ENCODE data around the gene ECE1. TPM values are rescaled to one million over a fixed set of nuclear protein-coding genes. Genes with fewer than 3 reads are reported as not detected.

The ECE1 gene
- total and polyA plus RNA-seq, 2 experiments from 2014 or later = 82.3 to 100 TPM

DNA sequence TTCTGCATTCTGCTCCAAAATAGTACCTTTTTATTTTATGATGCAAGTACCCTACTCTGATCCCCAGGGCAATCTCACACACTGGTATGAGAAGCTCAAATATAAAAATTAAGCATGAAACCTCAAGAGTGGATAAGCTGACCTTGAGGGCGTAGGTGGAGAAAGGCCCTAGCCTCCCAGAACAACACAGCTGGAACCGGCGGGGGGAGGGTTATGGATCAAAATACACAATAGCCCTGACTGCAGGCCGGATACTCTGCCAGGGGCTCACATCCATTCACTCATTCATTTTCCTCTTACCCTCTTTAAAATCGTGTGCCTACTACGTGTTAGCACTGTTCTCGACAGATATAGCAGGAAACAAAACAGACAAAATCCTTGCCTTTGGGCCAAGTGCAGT is 32.8 kb upstream of the ECE1 start:
- peak; percentile 41 for DNase-seq
- Histone ChIP-seq H3K4me3 (no peak overlapping the region), H3K36me3 (ENCODE audit: low read depth) (no peaks in the 10 kb centered on the region), H3K4me1 (ENCODE audit: insufficient read depth) (peaks cover 74% of the 10 kb centered on the region), H3K4me2 (ENCODE audit: unreplicated experiment) (peak overlapping the region; percentile 54), H3K9me2 (ENCODE audit: insufficient read depth) (no peaks in the 10 kb centered on the region), H3K27ac (peak overlapping the region; percentile 91), H3K27me3 (replicated peaks; ENCODE audit: insufficient read depth) (no peaks in the 10 kb centered on the region), H3F3A (ENCODE audit: insufficient read depth) (peaks cover 32% of the 10 kb centered on the region), H3K9me3 (ENCODE audit: low read depth) (no peaks in the 10 kb centered on the region), H3K79me2 (ENCODE audit: insufficient read depth) (peaks cover 66% of the 10 kb centered on the region), H3K9ac (peak overlapping the region; percentile 32), H4K20me1 (ENCODE audit: insufficient read depth) (no peaks in the 10 kb centered on the region), H2AFZ (no peak overlapping the region)
- in situ Hi-C loops (cut with MboI) = no loop called here
- TF ChIP-seq EZH2 (IDR thresholded peaks at IDR 0.05; ENCODE audit: insufficient read depth, poor library complexity, severe bottlenecking) = no peak
- TF ChIP-seq EZH2phosphoT487 (IDR thresholded peaks at IDR 0.05; ENCODE audit: insufficient read depth, low read depth) = no peak
- WGBS, 2 experiments (ENCODE audit: low coverage in 1 of 2, low lambda C conversion rate in 2 of 2, missing lambda C conversion rate in 2 of 2) = 18 to 20% methylated on average over 7 of the region's 7 CpGs

DNA sequence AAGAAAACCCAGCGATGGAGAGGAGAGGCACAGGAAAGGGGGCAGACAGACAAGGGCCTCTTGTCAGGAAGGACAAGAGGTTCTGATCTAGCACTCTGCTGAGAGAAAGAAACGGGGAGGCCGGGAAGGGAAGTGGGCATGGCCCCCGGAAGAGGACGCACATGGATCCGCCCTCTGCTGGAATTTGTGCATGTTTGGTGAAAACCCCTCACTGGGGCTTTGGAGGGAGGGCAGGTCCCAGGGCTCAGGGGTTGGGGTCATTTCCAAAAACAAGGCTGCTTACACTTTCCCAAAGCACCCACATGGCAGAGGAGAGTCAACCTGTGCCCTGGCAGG is 32.4 kb upstream of the ECE1 start:
- Histone ChIP-seq H3K4me1 (ENCODE audit: insufficient read depth) (peaks cover 78% of the 10 kb centered on the region), H3K27me3 (replicated peaks; ENCODE audit: insufficient read depth) (no peaks in the 10 kb centered on the region), H3K9ac (peak overlapping the region; percentile 32), H3K79me2 (ENCODE audit: insufficient read depth) (peaks cover 66% of the 10 kb centered on the region), H3K9me3 (ENCODE audit: low read depth) (no peaks in the 10 kb centered on the region), H3K9me2 (ENCODE audit: insufficient read depth) (no peaks in the 10 kb centered on the region), H3K4me2 (ENCODE audit: unreplicated experiment) (peak overlapping the region; percentile 54), H3K36me3 (ENCODE audit: low read depth) (no peaks in the 10 kb centered on the region), H3F3A (ENCODE audit: insufficient read depth) (peaks cover 37% of the 10 kb centered on the region), H2AFZ (no peak overlapping the region), H3K4me3 (no peak overlapping the region), H4K20me1 (ENCODE audit: insufficient read depth) (no peaks in the 10 kb centered on the region), H3K27ac (peak overlapping the region; percentile 91)
- no peak for TF ChIP-seq EZH2phosphoT487 (IDR thresholded peaks at IDR 0.05; ENCODE audit: insufficient read depth, low read depth)
- no peak for TF ChIP-seq EZH2 (IDR thresholded peaks at IDR 0.05; ENCODE audit: insufficient read depth, poor library complexity, severe bottlenecking)
- in situ Hi-C loops (cut with MboI) = no loop called here
- peak; percentile 50 for DNase-seq
- 15 to 21% methylated on average over 6 of the region's 6 CpGs for WGBS, 2 experiments (ENCODE audit: low coverage in 1 of 2, low lambda C conversion rate in 2 of 2, missing lambda C conversion rate in 2 of 2)

DNA sequence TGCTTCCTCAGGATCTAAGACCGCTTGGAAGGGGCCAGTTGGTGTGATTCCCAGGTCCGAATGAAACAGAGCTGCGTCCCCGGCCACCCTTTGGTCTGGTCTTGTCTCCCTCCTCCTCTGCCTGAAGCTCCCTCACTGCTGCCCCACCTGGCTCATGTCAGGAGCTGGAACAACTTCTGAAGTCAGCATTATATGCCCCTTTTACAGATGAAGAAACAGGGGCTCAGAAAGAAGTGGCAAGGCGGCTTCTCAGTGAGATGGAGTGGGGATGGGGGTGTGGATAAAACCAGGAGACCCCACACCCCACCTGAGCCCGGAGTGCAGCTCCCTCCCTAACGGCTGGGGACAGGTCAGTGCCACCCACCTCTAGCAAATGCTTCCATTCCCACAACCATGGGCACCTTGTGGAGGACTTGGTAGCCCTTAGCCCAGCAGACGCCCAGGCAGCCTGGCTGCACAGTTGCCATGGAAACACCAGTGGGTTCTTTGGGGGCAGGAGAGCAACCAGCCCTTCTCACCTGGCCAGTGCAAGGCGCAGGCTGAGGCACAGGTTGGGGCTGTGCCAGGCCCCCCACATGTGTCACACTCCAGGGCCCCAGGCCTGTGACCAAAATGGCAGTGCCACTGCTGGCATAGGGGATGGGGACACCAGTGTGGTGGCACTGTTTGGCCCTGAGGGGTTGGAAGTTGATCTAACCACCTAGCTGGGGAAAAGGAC is 31.9 kb upstream of the ECE1 start:
- Histone ChIP-seq H4K20me1 (ENCODE audit: insufficient read depth) (no peaks in the 10 kb centered on the region), H3K4me3 (no peak overlapping the region), H3K9me2 (ENCODE audit: insufficient read depth) (no peaks in the 10 kb centered on the region), H3K9me3 (ENCODE audit: low read depth) (no peaks in the 10 kb centered on the region), H3K27me3 (replicated peaks; ENCODE audit: insufficient read depth) (no peaks in the 10 kb centered on the region), H3K79me2 (ENCODE audit: insufficient read depth) (peaks cover 62% of the 10 kb centered on the region), H3K4me1 (ENCODE audit: insufficient read depth) (peaks cover 82% of the 10 kb centered on the region), H3K9ac (peak overlapping the region; percentile 32), H2AFZ (no peak overlapping the region), H3K4me2 (ENCODE audit: unreplicated experiment) (peak overlapping the region; percentile 54), H3F3A (ENCODE audit: insufficient read depth) (peaks cover 38% of the 10 kb centered on the region), H3K27ac (peak overlapping the region; percentile 91), H3K36me3 (ENCODE audit: low read depth) (no peaks in the 10 kb centered on the region)
- 89 to 90% methylated on average over 9 of the region's 9 CpGs for WGBS, 2 experiments (ENCODE audit: low coverage in 1 of 2, low lambda C conversion rate in 2 of 2, missing lambda C conversion rate in 2 of 2)
- DNase-seq = no peak
- in situ Hi-C loops (cut with MboI) = no loop called here
- TF ChIP-seq EZH2phosphoT487 (IDR thresholded peaks at IDR 0.05; ENCODE audit: insufficient read depth, low read depth) (no peak), EZH2 (IDR thresholded peaks at IDR 0.05; ENCODE audit: insufficient read depth, poor library complexity, severe bottlenecking) (no peak)

DNA sequence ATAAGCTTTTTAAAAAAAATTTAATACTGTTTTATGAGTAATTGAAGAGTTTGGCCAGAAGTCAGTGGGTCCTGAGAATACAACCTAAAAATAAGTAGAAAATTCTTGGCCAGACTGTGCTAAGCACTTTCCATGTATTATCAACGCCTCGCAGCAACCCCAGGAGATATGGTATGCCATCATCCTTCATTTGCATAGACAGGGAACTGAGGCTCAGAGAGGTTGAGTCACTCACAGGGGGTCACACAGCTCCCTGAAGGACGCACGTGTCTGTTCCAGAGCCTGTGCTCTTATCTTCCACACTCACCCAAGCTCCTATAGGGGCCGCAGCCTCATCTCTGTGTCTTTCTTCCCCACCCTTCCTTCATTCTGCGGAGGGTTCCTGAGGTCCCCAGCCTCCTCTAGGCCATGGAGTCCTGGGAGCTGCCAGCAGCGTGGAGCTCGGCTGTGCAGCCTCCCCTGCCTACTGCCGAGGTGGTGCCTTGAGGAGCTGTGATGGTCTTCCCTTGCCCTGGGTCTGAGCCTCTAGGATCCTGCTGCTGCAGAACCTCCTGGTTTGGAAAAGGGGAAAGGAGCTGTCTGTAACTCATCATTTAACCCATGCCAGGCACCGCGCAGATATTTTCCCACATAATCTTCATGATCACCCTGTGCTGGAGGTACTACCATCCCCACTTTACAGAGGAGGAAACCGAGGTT is 30.3 kb upstream of the ECE1 start:
- Histone ChIP-seq H3K9ac (no peak overlapping the region), H3K4me1 (ENCODE audit: insufficient read depth) (peaks cover 78% of the 10 kb centered on the region), H4K20me1 (ENCODE audit: insufficient read depth) (no peaks in the 10 kb centered on the region), H3K79me2 (ENCODE audit: insufficient read depth) (peaks cover 58% of the 10 kb centered on the region), H3K36me3 (ENCODE audit: low read depth) (no peaks in the 10 kb centered on the region), H3F3A (ENCODE audit: insufficient read depth) (peaks cover 42% of the 10 kb centered on the region), H3K4me2 (ENCODE audit: unreplicated experiment) (no peak overlapping the region), H3K27me3 (replicated peaks; ENCODE audit: insufficient read depth) (no peaks in the 10 kb centered on the region), H2AFZ (no peak overlapping the region), H3K9me2 (ENCODE audit: insufficient read depth) (no peaks in the 10 kb centered on the region), H3K4me3 (no peak overlapping the region), H3K27ac (no peak overlapping the region), H3K9me3 (ENCODE audit: low read depth) (no peaks in the 10 kb centered on the region)
- no peak for TF ChIP-seq EZH2 (IDR thresholded peaks at IDR 0.05; ENCODE audit: insufficient read depth, poor library complexity, severe bottlenecking)
- DNase-seq = no peak
- in situ Hi-C loops (cut with MboI) = no loop called here
- WGBS, 2 experiments (ENCODE audit: low coverage in 1 of 2, low lambda C conversion rate in 2 of 2, missing lambda C conversion rate in 2 of 2) = 80 to 82% methylated on average over 12 of the region's 12 CpGs
